ENCODE measurements around the gene CDC42BPB.

GRCh38 chr14:103026988-103027387 is 30.4 kb downstream of the CDC42BPB start:
- TF ChIP-seq CTCF (IDR thresholded peaks at IDR 0.05) (no peak), POLR2AphosphoS5 (IDR thresholded peaks at IDR 0.05; ENCODE audit: low read depth, low read length) (no peak), REST (IDR thresholded peaks at IDR 0.05; ENCODE audit: insufficient read depth in 1 of 2, low read depth in 2 of 2, low read length in 1 of 2) (no peak), SIN3A (IDR thresholded peaks at IDR 0.05; ENCODE audit: borderline replicate concordance, insufficient read depth, low read depth, low read length) (no peak)

Measured in Panc1 (cell line).